Peyer's patch (tissue), 4 donors: ENCODE results near the gene OR6N2. TPM values are rescaled to one million over a fixed set of nuclear protein-coding genes. Genes with fewer than 3 reads are reported as not detected.

ENCODE experiments used
- DNase-seq, 3 donors: peaks; one replicate each; pipeline ENCODE4 v3.0.0-alpha.2; 2017 to 2019
- H3K27ac ChIP-seq, 4 donors: fragments of 200-600 bp; sonication (generic); one replicate each; pipeline ENCODE4 v1.5.1; 2016 to 2019
- H3K27me3 ChIP-seq, 2 donors: fragments of 200-600 bp; sonication (generic); one replicate each; pipeline ENCODE4 v1.5.1; 2019
- H3K36me3 ChIP-seq, 3 donors: fragments of 200-600 bp; sonication (generic); one replicate each; pipeline ENCODE4 v1.5.1; 2016 to 2019
- H3K4me1 ChIP-seq, 4 donors: fragments of 200-600 bp; sonication (generic); one replicate each; pipeline ENCODE4 v1.5.1; 2016 to 2019
- H3K4me3 ChIP-seq, 4 donors: fragments of 200-600 bp; sonication (generic); 1 replicate in 3 of 4; 2 replicates in 1 of 4; pipeline ENCODE4 v1.5.1; 2016 to 2019; ENCODE audit warnings: mild to moderate bottlenecking in 1 of 4
- H3K9me3 ChIP-seq, 4 donors: fragments of 200-600 bp; sonication (generic); one replicate each; pipeline ENCODE4 v1.5.1; 2016 to 2019; ENCODE audit warnings: mild to moderate bottlenecking in 1 of 4
- POLR2A ChIP-seq, 2 donors: fragments of 450-650 bp; IDR thresholded peaks; one replicate each; pipeline ENCODE4 v1.5.1; 2017; ENCODE audit warnings: antibody characterized with exemption in 2 of 2, mild to moderate bottlenecking in 2 of 2, moderate library complexity in 2 of 2
- small RNA-seq, 2 donors: library from RNA; depleted of rRNA; stranded (forward); fragments of <200 nt; gene quantifications; one replicate each; pipeline ENCODE3, GENCODE V24; 2016
- total RNA-seq, 4 donors: library from RNA; depleted of rRNA; stranded (reverse); fragments of >200 nt; gene quantifications; one replicate each; pipeline ENCODE4 v1.1.0, GENCODE V29; 2016
- TF ChIP-seq, protein P1 (sequence below), 6 experiments: fragments of 450-650 bp in 4 of 6; fragments of 200-600 bp in 2 of 6; sonication (generic) in 1 of 6; IDR thresholded peaks; one replicate each; pipeline ENCODE4 v1.5.1; 2017 to 2019; ENCODE audit warnings: antibody characterized with exemption in 6 of 6, mild to moderate bottlenecking in 3 of 6, moderate library complexity in 1 of 6

The OR6N2 gene
- total RNA-seq, 4 donors from 2014 or later: not detected

DNA sequence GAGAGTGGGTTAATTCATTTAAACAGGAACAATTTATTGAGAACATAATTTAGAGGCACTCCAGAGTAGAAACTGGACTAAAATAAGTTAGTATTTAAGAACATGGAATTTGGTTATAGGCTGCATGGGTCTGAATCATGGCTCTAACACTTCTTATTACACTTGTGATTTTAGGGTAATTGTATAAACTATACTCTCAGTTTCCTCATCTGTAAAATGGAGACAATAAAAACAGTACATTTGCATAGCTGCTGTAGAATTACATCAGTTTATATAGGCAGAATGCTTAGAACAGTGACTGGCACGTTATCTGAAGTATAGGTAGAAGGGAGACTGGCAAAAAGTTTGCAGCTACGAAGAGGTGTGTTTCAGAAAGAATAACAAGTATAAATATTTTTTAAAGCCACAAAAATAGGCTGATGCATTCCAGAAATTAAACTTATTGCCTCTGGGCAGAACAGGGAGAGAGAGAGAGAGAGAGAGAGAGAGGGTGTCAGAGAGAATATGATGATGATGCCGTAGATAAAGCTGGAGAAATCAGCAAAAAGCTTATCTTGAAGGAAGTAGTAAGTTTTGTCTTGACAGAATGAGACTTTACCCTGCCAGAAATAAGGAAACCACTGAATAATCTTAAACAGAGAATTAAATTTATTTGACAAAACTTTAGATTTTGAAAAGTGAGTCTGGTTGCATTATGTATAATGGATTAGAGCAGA, 52.3 kb downstream of the OR6N2 start:
- DNase-seq: no peak
- H3K4me3 ChIP-seq: no peak overlapping the region
- no peaks in the 10 kb centered on the region for H3K36me3 ChIP-seq
- H3K27ac ChIP-seq: no peak overlapping the region
- no peaks in the 10 kb centered on the region for H3K27me3 ChIP-seq
- TF ChIP-seq, protein P1, sequence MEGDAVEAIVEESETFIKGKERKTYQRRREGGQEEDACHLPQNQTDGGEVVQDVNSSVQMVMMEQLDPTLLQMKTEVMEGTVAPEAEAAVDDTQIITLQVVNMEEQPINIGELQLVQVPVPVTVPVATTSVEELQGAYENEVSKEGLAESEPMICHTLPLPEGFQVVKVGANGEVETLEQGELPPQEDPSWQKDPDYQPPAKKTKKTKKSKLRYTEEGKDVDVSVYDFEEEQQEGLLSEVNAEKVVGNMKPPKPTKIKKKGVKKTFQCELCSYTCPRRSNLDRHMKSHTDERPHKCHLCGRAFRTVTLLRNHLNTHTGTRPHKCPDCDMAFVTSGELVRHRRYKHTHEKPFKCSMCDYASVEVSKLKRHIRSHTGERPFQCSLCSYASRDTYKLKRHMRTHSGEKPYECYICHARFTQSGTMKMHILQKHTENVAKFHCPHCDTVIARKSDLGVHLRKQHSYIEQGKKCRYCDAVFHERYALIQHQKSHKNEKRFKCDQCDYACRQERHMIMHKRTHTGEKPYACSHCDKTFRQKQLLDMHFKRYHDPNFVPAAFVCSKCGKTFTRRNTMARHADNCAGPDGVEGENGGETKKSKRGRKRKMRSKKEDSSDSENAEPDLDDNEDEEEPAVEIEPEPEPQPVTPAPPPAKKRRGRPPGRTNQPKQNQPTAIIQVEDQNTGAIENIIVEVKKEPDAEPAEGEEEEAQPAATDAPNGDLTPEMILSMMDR (IDR thresholded peaks at IDR 0.05): no peak
- TF ChIP-seq POLR2A (IDR thresholded peaks at IDR 0.05): no peak
- no peaks in the 10 kb centered on the region for H3K9me3 ChIP-seq
- no peaks in the 10 kb centered on the region for H3K4me1 ChIP-seq

DNA sequence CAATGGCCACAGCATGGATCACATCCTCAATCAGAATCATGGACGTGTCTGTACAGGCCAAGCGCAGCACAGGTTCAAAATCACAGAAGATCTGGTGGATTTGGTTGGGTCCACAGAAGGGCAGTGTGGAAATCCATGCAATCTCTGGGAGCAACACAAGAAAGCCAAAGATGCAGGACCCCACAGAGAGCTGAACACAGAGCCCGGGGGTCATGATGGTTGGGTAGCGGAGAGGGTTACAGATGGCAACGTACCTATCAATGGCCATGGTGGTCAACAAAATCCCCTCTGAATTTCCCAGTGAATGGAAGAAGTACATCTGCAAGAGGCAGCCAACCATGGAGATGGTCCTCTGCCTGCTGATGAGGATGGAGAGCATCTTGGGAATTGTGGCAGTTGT, 56.6 kb downstream of the OR6N2 start:
- Histone ChIP-seq H3K27me3 (no peaks in the 10 kb centered on the region), H3K36me3 (no peaks in the 10 kb centered on the region), H3K4me1 (no peaks in the 10 kb centered on the region), H3K27ac (no peak overlapping the region), H3K4me3 (no peak overlapping the region), H3K9me3 (no peaks in the 10 kb centered on the region)
- DNase-seq: no peak
- TF ChIP-seq, protein P1 (IDR thresholded peaks at IDR 0.05): no peak
- no peak for TF ChIP-seq POLR2A (IDR thresholded peaks at IDR 0.05)

Small RNAs within 50 kb of the gene (small RNA-seq; reads per million reads assigned to genes)
- gene OR2AQ1P: 0 reads per million in 2 donors

Other genes with a start within 250 kb of the OR6N2 start
- gene OR6Y1, start 226.8 kb downstream of the OR6N2 start, total RNA-seq: not detected
- gene OR6P1, start 210.6 kb downstream of the OR6N2 start, total RNA-seq: not detected
- not detected for gene OR10X1, start 201.3 kb downstream of the OR6N2 start, total RNA-seq
- not detected for gene OR10Z1, start 175.9 kb downstream of the OR6N2 start, total RNA-seq
- not detected for gene SPTA1, start 94.5 kb downstream of the OR6N2 start, total RNA-seq
- gene OR6K2, start 80.6 kb downstream of the OR6N2 start, total RNA-seq: not detected
- not detected for gene OR6K3, start 60.5 kb downstream of the OR6N2 start, total RNA-seq
- not detected for gene OR6K6, start 26.5 kb downstream of the OR6N2 start, total RNA-seq
- gene OR6N1, start 9.0 kb downstream of the OR6N2 start, total RNA-seq: not detected
- gene MNDA, start 50.1 kb upstream of the OR6N2 start, total RNA-seq: 1 to 10 TPM in 1 of 4 donors, under 1 TPM in 1, not detected in 2; 0.94 to 9.9 TPM
- gene PYHIN1, start 150.3 kb upstream of the OR6N2 start, total RNA-seq: 10 to 100 TPM in 1 of 4 donors, 1 to 10 TPM in 3; 1.6 to 32.2 (median 5.3) TPM
- gene IFI16, start 228.7 kb upstream of the OR6N2 start, total RNA-seq: 100 to 1,000 TPM in 1 of 4 donors, 10 to 100 TPM in 3; 10.5 to 106 (median 24.9) TPM